Measurements from ENCODE around the gene PET117.
A peak's percentile ranks its signal among the peaks of the same experiment; 100 is the strongest.
"Not testable (repeated sequence)": the region's sequence is repeated elsewhere in the genome, so short reads cannot be mapped to it uniquely, and the experiment has no call there.

PET117 gene

GRCh38 chr20:18137412-18138265 lies at the start of gene PET117, which contains the start of gene KAT14:
PET117 (plus strand) TSS chr20:18137863; CDS start chr20:18137956, 93 bp downstream.
KAT14 (plus strand) TSS chr20:18137863; CDS start chr20:18142661, 4,798 bp downstream.
- peak within 1 kb of the TSS; percentile 85 for H3K4me3 ChIP-seq (replicated peaks; ENCODE audit: low read depth, low read length)
- DNase-seq (ENCODE audit: low read depth) = peak; percentile 93

DNA sequence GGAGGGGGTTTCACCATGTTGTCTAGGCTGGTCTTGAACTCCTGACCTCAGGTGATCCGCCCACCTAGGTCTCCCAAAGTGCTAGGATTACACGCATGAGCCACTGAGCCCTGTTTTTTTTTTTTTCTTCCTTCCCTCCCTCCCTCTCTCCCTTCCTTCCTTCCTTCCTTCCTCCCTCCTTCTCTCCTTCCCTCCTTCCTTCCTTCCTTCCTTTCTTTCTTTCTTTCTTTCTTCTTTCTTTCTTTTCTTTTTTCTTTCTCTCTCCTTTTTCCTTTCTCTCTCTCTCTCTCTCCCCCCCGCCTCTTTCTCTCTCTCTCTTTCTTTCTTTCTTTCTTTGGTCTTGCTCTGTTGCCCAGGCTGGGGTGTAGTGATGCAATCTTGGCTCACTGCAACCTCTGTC lies 49.4 kb upstream of the PET117 start:
- not testable (repeated sequence) for DNase-seq (ENCODE audit: low read depth)

More at GRCh38 chr20:18137412-18138265, at the start of gene PET117, which contains the start of gene KAT14:
- TF ChIP-seq, protein P1, sequence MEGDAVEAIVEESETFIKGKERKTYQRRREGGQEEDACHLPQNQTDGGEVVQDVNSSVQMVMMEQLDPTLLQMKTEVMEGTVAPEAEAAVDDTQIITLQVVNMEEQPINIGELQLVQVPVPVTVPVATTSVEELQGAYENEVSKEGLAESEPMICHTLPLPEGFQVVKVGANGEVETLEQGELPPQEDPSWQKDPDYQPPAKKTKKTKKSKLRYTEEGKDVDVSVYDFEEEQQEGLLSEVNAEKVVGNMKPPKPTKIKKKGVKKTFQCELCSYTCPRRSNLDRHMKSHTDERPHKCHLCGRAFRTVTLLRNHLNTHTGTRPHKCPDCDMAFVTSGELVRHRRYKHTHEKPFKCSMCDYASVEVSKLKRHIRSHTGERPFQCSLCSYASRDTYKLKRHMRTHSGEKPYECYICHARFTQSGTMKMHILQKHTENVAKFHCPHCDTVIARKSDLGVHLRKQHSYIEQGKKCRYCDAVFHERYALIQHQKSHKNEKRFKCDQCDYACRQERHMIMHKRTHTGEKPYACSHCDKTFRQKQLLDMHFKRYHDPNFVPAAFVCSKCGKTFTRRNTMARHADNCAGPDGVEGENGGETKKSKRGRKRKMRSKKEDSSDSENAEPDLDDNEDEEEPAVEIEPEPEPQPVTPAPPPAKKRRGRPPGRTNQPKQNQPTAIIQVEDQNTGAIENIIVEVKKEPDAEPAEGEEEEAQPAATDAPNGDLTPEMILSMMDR (IDR thresholded peaks at IDR 0.05; ENCODE audit: low read length, missing control alignments) = no peak

GRCh38 chr20:18088841-18089240 lies 48.8 kb upstream of the PET117 start:
- H3K4me3 ChIP-seq (replicated peaks; ENCODE audit: low read depth, low read length); DNase-seq (ENCODE audit: low read depth): not testable (repeated sequence)

More for the DNA sequence above, 49.4 kb upstream of the PET117 start:
- not testable (repeated sequence) for H3K4me3 ChIP-seq (replicated peaks; ENCODE audit: low read depth, low read length)

GRCh38 chr20:18090044-18090443 lies 47.6 kb upstream of the PET117 start:
- no peak for DNase-seq (ENCODE audit: low read depth)
- no peak overlapping the region for H3K4me3 ChIP-seq (replicated peaks; ENCODE audit: low read depth, low read length)
- TF ChIP-seq, protein P1 (IDR thresholded peaks at IDR 0.05; ENCODE audit: low read length, missing control alignments) = no peak

DNA sequence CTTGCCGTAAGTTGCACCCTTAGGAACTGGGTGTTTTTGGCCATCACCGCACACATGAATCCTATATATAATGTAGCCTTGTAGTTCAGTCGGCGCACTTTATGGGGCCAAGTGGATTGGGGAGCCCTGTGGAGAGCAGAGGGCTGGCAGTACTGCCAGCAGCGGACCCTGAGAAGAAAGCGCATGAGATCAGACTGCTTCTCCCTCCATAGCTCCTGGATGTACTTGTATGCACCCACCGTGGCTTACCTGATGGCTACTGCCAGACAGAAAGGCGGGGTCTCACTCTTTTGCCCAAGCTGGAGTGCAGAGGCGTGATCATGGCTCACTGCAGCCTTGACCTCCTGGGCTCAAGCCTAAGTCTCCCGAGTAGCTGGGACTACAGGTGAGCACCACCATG lies 47.2 kb upstream of the PET117 start:
- no peak overlapping the region for H3K4me3 ChIP-seq (replicated peaks; ENCODE audit: low read depth, low read length)
- no peak for DNase-seq (ENCODE audit: low read depth)
- TF ChIP-seq, protein P1 (IDR thresholded peaks at IDR 0.05; ENCODE audit: low read length, missing control alignments) = no peak

DNA sequence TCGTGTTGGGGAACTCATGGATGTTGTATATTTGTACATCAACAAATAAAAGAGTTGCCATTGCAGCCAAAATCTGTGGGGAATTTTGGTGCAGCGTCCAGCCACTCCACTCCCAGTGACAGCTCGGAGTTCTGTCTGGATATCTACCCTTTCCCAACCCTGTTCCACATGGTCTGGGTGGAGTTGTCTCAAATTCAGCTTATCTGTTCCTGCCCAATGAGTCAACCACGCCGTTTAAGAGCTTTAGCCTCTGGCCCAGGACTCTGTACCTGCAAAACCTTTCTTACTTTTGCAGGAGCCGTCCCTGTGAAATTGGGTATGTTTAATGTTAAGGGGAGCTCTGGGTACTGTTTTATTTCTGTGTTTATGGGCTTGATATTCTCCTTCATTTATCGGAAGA lies 46.0 kb upstream of the PET117 start:
- TF ChIP-seq, protein P1 (IDR thresholded peaks at IDR 0.05; ENCODE audit: low read length, missing control alignments) = no peak
- no peak overlapping the region for H3K4me3 ChIP-seq (replicated peaks; ENCODE audit: low read depth, low read length)
- DNase-seq (ENCODE audit: low read depth) = no peak

DNA sequence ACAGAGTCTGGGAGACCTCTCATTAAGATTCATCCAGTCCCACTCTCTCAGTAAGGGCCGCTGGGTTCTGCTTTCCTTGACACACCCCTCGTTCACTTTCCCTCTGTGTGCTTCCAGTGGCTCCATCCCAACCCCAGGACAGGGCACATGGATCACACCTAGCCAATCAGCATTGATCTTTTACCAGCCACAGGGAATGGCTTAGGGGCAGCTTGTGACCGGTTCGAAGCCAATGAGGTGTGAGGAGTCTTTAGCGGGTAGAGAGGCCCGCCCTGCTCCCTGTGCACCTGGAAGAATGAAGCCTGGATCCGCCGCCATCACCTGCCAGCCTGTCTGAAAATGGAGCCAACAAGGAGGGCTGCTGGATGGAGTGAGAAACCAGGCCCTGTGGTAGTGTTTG lies 44.8 kb upstream of the PET117 start:
- TF ChIP-seq, protein P1 (IDR thresholded peaks at IDR 0.05; ENCODE audit: low read length, missing control alignments) = no peak
- H3K4me3 ChIP-seq (replicated peaks; ENCODE audit: low read depth, low read length) = no peak overlapping the region
- no peak for DNase-seq (ENCODE audit: low read depth)

- TF ChIP-seq, protein P1 (IDR thresholded peaks at IDR 0.05; ENCODE audit: low read length, missing control alignments) = no peak
- H3K4me3 ChIP-seq (replicated peaks; ENCODE audit: low read depth, low read length) = no peak overlapping the region
- no peak for DNase-seq (ENCODE audit: low read depth)
These were observed 44.3 kb upstream of the PET117 start for GRCh38 chr20:18093388-18093787.

All from fibroblast of pulmonary artery (primary cell).